ENCODE measurements around the gene DAPK1.

The DAPK1 gene

DNA sequence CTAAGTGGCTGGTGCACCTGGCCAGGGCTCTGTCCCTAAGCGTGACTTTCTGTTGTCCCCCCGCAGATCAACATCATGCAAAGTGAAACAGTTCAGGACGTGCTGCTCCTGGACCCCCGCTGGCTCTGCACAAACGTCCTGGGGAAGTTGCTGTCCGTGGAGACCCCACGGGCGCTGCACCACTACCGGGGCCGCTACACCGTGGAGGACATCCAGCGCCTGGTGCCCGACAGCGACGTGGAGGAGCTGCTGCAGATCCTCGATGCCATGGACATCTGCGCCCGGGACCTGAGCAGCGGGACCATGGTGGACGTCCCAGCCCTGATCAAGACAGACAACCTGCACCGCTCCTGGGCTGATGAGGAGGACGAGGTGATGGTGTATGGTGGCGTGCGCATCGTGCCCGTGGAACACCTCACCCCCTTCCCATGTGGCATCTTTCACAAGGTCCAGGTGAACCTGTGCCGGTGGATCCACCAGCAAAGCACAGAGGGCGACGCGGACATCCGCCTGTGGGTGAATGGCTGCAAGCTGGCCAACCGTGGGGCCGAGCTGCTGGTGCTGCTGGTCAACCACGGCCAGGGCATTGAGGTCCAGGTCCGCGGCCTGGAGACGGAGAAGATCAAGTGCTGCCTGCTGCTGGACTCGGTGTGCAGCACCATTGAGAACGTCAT is 208.5 kb downstream of the DAPK1 start:
- DNase-seq (ENCODE audit: low spot score) (no peak), ATAC-seq (ENCODE audit: low read depth) (no peak)
- H3K27ac ChIP-seq (ENCODE audit: poor library complexity, severe bottlenecking) = no peak overlapping the region
- H3K4me1 ChIP-seq (ENCODE audit: insufficient read depth, poor library complexity, severe bottlenecking) = peaks cover 7% of the 10 kb centered on the region
- no peaks in the 10 kb centered on the region for H3K36me3 ChIP-seq (ENCODE audit: low read depth)
- no peak overlapping the region for H3K4me3 ChIP-seq (ENCODE audit: severe bottlenecking)
- no peaks in the 10 kb centered on the region for H3K9me3 ChIP-seq (ENCODE audit: severe bottlenecking)
- no peak for TF ChIP-seq CTCF (IDR thresholded peaks at IDR 0.05; ENCODE audit: poor library complexity, severe bottlenecking)
- H3K27me3 ChIP-seq (ENCODE audit: insufficient read depth, poor library complexity, severe bottlenecking) = no peaks in the 10 kb centered on the region

DNA sequence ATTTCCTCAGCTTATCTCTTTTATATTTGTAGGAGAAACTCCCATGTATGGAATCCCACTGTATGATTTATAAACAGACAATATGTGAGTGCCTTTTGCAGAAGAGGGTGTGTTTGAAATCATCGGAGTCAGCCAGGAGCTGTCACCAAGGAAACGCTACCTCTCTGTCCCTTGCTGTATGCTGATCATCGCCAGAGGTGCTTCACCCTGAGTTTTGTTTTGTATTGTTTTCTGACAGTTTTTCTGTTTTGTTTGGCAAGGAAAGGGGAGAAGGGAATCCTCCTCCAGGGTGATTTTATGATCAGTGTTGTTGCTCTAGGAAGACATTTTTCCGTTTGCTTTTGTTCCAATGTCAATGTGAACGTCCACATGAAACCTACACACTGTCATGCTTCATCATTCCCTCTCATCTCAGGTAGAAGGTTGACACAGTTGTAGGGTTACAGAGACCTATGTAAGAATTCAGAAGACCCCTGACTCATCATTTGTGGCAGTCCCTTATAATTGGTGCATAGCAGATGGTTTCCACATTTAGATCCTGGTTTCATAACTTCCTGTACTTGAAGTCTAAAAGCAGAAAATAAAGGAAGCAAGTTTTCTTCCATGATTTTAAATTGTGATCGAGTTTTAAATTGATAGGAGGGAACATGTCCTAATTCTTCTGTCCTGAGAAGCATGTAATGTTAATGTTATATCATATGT is 210.3 kb downstream of the DAPK1 start:
- Histone ChIP-seq H3K36me3 (ENCODE audit: low read depth) (no peaks in the 10 kb centered on the region), H3K4me3 (ENCODE audit: severe bottlenecking) (no peak overlapping the region), H3K27ac (ENCODE audit: poor library complexity, severe bottlenecking) (no peak overlapping the region)

DNA sequence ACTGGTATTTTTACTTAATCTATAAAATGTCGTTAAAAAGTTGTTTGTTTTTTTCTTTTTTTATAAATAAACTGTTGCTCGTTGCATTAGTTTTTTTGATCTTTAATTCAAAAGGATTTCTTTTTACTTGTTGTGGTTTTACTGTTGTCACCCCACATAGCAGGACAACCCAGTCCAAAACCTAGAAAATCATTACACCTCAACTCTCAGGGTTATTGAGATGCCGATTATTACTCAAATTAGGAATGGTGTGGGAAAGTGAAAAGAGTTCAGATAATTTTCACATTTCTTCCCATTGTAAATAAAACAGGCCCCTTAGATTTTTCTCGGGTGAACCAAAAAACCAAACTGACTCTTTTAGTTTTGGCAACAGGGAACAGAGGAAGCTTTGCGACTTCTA is 210.9 kb downstream of the DAPK1 start:
- ATAC-seq (ENCODE audit: low read depth) (no peak), DNase-seq (ENCODE audit: low spot score) (no peak)
- Histone ChIP-seq H3K36me3 (ENCODE audit: low read depth) (no peaks in the 10 kb centered on the region), H3K4me1 (ENCODE audit: insufficient read depth, poor library complexity, severe bottlenecking) (peaks cover 7% of the 10 kb centered on the region), H3K27ac (ENCODE audit: poor library complexity, severe bottlenecking) (no peak overlapping the region), H3K9me3 (ENCODE audit: severe bottlenecking) (no peaks in the 10 kb centered on the region), H3K4me3 (ENCODE audit: severe bottlenecking) (no peak overlapping the region), H3K27me3 (ENCODE audit: insufficient read depth, poor library complexity, severe bottlenecking) (no peaks in the 10 kb centered on the region)
- TF ChIP-seq CTCF (IDR thresholded peaks at IDR 0.05; ENCODE audit: poor library complexity, severe bottlenecking) = no peak

More for the DNA sequence above, 210.3 kb downstream of the DAPK1 start:
- TF ChIP-seq CTCF (IDR thresholded peaks at IDR 0.05; ENCODE audit: poor library complexity, severe bottlenecking) = no peak
- ATAC-seq (ENCODE audit: low read depth) = no peak
- H3K9me3 ChIP-seq (ENCODE audit: severe bottlenecking) = no peaks in the 10 kb centered on the region
- DNase-seq (ENCODE audit: low spot score) = no peak
- H3K27me3 ChIP-seq (ENCODE audit: insufficient read depth, poor library complexity, severe bottlenecking) = no peaks in the 10 kb centered on the region
- H3K4me1 ChIP-seq (ENCODE audit: insufficient read depth, poor library complexity, severe bottlenecking) = peaks cover 7% of the 10 kb centered on the region

GRCh38 chr9:87708986-87709728 is 211.5 kb downstream of the DAPK1 start:
- H3K4me1 ChIP-seq (ENCODE audit: insufficient read depth, poor library complexity, severe bottlenecking) = peaks cover 8% of the 10 kb centered on the region
- no peaks in the 10 kb centered on the region for H3K9me3 ChIP-seq (ENCODE audit: severe bottlenecking)
- no peak overlapping the region for H3K4me3 ChIP-seq (ENCODE audit: severe bottlenecking)
- no peaks in the 10 kb centered on the region for H3K36me3 ChIP-seq (ENCODE audit: low read depth)
- no peak overlapping the region for H3K27ac ChIP-seq (ENCODE audit: poor library complexity, severe bottlenecking)
- ATAC-seq (ENCODE audit: low read depth) = no peak
- H3K27me3 ChIP-seq (ENCODE audit: insufficient read depth, poor library complexity, severe bottlenecking) = no peaks in the 10 kb centered on the region
- no peak for TF ChIP-seq CTCF (IDR thresholded peaks at IDR 0.05; ENCODE audit: poor library complexity, severe bottlenecking)
- DNase-seq (ENCODE audit: low spot score) = no peak

Data from RWPE2 (cell line).